Sigmoid colon (tissue), 7 donors: Measurements from ENCODE around the gene FAM3A. TPM values are rescaled to one million over a fixed set of nuclear protein-coding genes. Genes with fewer than 3 reads are reported as not detected.

Experiments
- DNase-seq: peaks from one replicate; pipeline ENCODE4 v3.0.0-alpha.2; 2019
- H3K27ac ChIP-seq, 4 donors: fragments of 200-600 bp; sonication (generic); one replicate each; pipeline ENCODE4 v1.5.1; 2016 to 2019; ENCODE audit warnings: mild to moderate bottlenecking in 1 of 4
- H3K27me3 ChIP-seq, 3 donors: fragments of 200-600 bp; sonication (generic); one replicate each; pipeline ENCODE4 v1.5.1; 2019; ENCODE audit warnings: mild to moderate bottlenecking in 1 of 3
- H3K36me3 ChIP-seq, 4 donors: fragments of 200-600 bp; sonication (generic); one replicate each; pipeline ENCODE4 v1.5.1; 2016 to 2019
- H3K4me1 ChIP-seq, 4 donors: fragments of 200-600 bp; sonication (generic); one replicate each; pipeline ENCODE4 v1.5.1; 2017 to 2019
- H3K4me3 ChIP-seq, 4 donors: fragments of 200-600 bp; sonication (generic); one replicate each; pipeline ENCODE4 v1.5.1; 2017 to 2019; ENCODE audit warnings: mild to moderate bottlenecking in 2 of 4, moderate library complexity in 1 of 4
- H3K9me3 ChIP-seq, 4 donors: fragments of 200-600 bp in 3 of 4; sonication (generic) in 3 of 4; one replicate each; pipeline versions ENCODE4 v1.5.1 to v1.6.1; 2013 to 2019
- EP300 ChIP-seq, 4 donors: sonication (generic); formaldehyde crosslinking; IDR thresholded peaks; one replicate each; pipeline ENCODE4 v1.6.1; 2017; ENCODE audit warnings: antibody characterized with exemption in 4 of 4
- POLR2A ChIP-seq, 2 donors: fragments of 450-650 bp; IDR thresholded peaks; one replicate each; pipeline ENCODE4 v1.6.1; 2016; ENCODE audit warnings: antibody characterized with exemption in 2 of 2, mild to moderate bottlenecking in 2 of 2, moderate library complexity in 2 of 2
- POLR2AphosphoS5 ChIP-seq, 4 donors: sonication (generic); formaldehyde crosslinking; IDR thresholded peaks; one replicate each; pipeline ENCODE4 v1.6.1; 2017; ENCODE audit warnings: antibody characterized with exemption in 4 of 4
- WGBS, 2 donors: extraction: QIAGEN DNeasy Blood & Tissue Kit; methylation state at CpG; one replicate each; pipeline ENCODE4 v1.1.7; 2013; 5-methylcytosine and 5-hydroxymethylcytosine counted together
- intact Hi-C: fragments of 100-400 bp; cut with DNase I; formaldehyde crosslinking; loops from one replicate; pipeline ENCODE4 v1.15.1; 2023
- polyA plus RNA-seq, 3 donors: library from polyadenylated mRNA; stranded (reverse); fragments of 200-250 nt; gene quantifications; one replicate each; pipeline ENCODE4 v1.2.3, GENCODE V29; 2013
- total RNA-seq, 4 donors: library from RNA; depleted of rRNA; stranded (reverse); fragments of >200 nt; gene quantifications; one replicate each; pipeline ENCODE4 v1.1.0, GENCODE V29; 2016
- TF ChIP-seq, protein P1 (sequence below), 4 experiments: fragments of 450-650 bp in 3 of 4; fragments of 200-600 bp in 1 of 4; IDR thresholded peaks; one replicate each; pipeline ENCODE4 v1.5.1; 2016 to 2019; ENCODE audit warnings: antibody characterized with exemption in 4 of 4, mild to moderate bottlenecking in 3 of 4, moderate library complexity in 2 of 4
- donor health status: healthy with polysubstance abuse.
- donor health status: Bipolar disorder and iron deficiency.
- donor health status: healthy.

FAM3A gene
- total and polyA plus RNA-seq, 7 donors = 30.7 to 64.9 (median 49.0) TPM

DNA sequence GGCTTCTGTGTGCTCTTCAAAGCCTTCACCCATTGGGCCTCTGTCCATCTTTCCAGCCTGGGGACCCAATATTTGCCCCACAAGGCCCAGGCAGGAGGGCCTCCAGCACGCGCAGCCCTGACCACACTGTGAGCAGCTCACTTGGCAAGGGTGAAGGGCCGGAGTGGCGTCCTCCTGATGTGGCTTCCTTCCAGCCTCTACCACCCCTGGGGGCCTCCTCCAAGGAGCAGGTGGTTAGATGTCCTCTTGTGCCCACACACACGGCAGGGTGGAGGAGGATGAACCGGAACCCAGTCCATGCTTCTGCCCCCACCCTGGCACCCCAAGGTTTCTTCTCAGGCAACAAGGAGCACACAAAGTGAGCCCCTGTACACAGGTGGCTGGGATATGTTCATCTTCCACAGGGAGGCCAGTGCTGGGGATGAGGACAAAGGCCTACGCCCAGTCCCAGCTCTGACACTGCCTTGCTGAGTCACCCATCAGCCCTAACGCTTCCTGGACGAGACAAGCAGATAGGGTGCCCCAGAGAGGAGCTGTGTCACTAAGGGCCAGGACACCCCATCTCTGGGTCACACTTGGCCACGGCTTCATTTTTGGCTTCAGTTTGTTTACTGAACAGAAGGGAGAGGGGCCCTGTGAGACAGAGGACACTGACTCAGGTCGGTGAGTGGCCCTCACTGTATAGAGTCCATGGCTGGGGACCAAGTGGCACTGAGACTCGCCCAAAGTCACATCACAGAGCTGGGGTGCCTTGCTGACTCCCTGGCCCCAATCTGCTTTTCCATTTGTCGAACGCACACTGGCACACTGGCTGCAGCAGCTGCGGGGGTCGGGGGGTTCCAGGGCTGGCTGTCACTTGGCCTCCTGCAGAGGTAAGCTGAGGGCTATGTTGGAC lies 31.5 kb downstream of the FAM3A start:
- intact Hi-C loops = loop anchor here (5.0 kb wide), 3 partner anchors 47 to 87 kb away; partner anchors contain the start of genes GDI1 and RPL10
- 76 to 86% methylated on average over 16 of the region's 16 CpGs for WGBS, 2 donors
- Histone ChIP-seq H3K4me3 (no peak overlapping the region), H3K9me3 (no peaks in the 10 kb centered on the region), H3K36me3 (peaks cover 0 to 12% (median 0%) of the 10 kb centered on the region in 4 donors), H3K27me3 (no peaks in the 10 kb centered on the region), H3K27ac (peak overlapping the region in 1 of 4 donors; percentile 90), H3K4me1 (peaks cover 0 to 30% (median 22%) of the 10 kb centered on the region in 4 donors)
- TF ChIP-seq EP300 (IDR thresholded peaks at IDR 0.05) (no peak), POLR2A (IDR thresholded peaks at IDR 0.05) (no peak), POLR2AphosphoS5 (IDR thresholded peaks at IDR 0.05) (no peak)
- TF ChIP-seq, protein P1, sequence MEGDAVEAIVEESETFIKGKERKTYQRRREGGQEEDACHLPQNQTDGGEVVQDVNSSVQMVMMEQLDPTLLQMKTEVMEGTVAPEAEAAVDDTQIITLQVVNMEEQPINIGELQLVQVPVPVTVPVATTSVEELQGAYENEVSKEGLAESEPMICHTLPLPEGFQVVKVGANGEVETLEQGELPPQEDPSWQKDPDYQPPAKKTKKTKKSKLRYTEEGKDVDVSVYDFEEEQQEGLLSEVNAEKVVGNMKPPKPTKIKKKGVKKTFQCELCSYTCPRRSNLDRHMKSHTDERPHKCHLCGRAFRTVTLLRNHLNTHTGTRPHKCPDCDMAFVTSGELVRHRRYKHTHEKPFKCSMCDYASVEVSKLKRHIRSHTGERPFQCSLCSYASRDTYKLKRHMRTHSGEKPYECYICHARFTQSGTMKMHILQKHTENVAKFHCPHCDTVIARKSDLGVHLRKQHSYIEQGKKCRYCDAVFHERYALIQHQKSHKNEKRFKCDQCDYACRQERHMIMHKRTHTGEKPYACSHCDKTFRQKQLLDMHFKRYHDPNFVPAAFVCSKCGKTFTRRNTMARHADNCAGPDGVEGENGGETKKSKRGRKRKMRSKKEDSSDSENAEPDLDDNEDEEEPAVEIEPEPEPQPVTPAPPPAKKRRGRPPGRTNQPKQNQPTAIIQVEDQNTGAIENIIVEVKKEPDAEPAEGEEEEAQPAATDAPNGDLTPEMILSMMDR (IDR thresholded peaks at IDR 0.05) = no peak
- DNase-seq = peak; percentile 62

DNA sequence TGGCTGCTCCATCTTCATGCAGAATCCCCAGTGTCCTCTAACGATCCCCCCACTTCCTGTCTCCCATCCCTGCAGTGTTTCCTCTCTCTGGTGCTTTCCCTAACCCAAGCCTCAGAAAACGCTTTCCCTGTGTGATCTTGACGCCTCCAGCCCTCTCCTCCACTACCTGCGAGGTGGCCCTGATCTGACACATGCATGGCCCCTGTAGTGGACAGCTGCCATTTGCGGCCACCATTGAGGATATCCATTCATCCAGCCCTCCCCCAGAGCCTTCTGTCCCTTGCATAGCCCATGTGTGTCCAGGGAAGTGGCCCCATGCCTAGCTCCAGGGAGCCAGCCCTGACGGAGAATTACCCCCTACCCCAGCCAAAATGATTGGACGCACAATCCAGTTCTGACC lies 32.7 kb downstream of the FAM3A start:
- H3K27me3 ChIP-seq = no peaks in the 10 kb centered on the region
- H3K4me3 ChIP-seq = no peak overlapping the region
- peaks cover 0 to 12% (median 0%) of the 10 kb centered on the region in 4 donors for H3K36me3 ChIP-seq
- no peaks in the 10 kb centered on the region for H3K9me3 ChIP-seq
- no peak for TF ChIP-seq POLR2A (IDR thresholded peaks at IDR 0.05)
- TF ChIP-seq, protein P1 (IDR thresholded peaks at IDR 0.05) = no peak
- H3K4me1 ChIP-seq = peaks cover 0 to 24% (median 18%) of the 10 kb centered on the region in 4 donors
- no peak overlapping the region for H3K27ac ChIP-seq
- intact Hi-C loops = no loop called here
- WGBS, 2 donors = 82 to 84% methylated on average over 7 of the region's 7 CpGs
- no peak for DNase-seq

DNA sequence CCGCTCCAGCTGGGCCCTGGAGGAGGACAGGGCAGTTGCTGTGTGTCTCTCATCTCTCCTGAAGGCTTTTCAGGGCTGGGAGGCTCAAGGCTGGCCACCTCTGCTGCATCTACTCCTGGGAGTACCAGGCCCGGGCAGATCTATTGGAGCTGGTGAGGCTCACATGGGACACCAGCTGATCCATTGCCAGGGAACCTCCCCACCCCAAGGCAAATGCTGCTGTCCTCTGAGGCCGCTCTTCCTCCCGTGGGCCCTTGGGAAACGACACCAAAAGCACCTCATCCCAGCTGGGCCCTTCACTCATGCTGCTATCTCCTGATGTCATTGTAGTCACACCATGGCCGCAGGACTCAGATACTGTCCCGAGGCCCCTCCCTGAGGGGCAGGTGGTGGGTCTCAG lies 33.2 kb downstream of the FAM3A start:
- no peak for DNase-seq
- WGBS, 2 donors = 78 to 84% methylated on average over 7 of the region's 7 CpGs
- H3K9me3 ChIP-seq = no peaks in the 10 kb centered on the region
- H3K4me3 ChIP-seq = no peak overlapping the region
- no peak overlapping the region for H3K27ac ChIP-seq
- intact Hi-C loops = no loop called here
- TF ChIP-seq POLR2A (IDR thresholded peaks at IDR 0.05) = no peak
- no peak for TF ChIP-seq EP300 (IDR thresholded peaks at IDR 0.05)
- TF ChIP-seq POLR2AphosphoS5 (IDR thresholded peaks at IDR 0.05) = no peak
- TF ChIP-seq, protein P1 (IDR thresholded peaks at IDR 0.05) = no peak
- peaks cover 0 to 12% (median 0%) of the 10 kb centered on the region in 4 donors for H3K36me3 ChIP-seq
- H3K4me1 ChIP-seq = peaks cover 0 to 29% (median 20%) of the 10 kb centered on the region in 4 donors
- no peaks in the 10 kb centered on the region for H3K27me3 ChIP-seq

DNA sequence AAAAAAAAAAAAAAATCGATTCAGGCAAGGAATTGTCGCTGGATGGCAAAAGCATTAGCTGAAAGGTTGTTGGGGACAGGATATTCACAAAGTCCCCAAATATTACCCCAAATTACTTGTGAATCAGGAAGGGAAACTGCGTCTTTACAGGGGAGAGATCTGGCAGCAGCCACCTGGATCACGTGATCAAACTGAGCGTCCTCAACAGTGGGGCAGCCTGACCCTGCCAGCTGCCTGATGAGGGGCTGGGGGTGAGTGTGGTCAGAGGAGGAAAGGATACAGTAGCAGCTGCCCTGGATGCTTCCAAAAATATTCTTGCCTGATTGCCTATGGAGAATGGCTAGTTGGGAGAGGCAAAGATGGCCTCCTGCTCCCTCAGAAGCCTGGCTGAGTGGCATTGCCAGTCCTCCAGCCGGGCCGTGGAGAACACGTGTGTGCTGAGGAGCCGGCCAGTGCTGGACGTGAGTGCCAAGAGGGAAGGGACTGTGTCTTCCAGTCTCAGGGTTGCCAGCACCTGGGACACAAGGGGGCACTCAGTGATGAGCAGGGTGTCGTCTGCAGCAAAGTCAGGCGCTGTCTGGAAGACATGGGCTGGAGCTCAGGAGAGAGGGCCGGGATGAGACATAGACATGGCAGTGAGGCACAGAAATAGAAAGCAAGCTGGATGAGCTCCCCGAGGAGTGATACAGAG lies 34.0 kb downstream of the FAM3A start:
- 85 to 86% methylated on average over 14 of the region's 14 CpGs for WGBS, 2 donors
- peaks cover 0 to 12% (median 0%) of the 10 kb centered on the region in 4 donors for H3K36me3 ChIP-seq
- TF ChIP-seq, protein P1 (IDR thresholded peaks at IDR 0.05) = no peak
- TF ChIP-seq POLR2AphosphoS5 (IDR thresholded peaks at IDR 0.05) = no peak
- no peak for TF ChIP-seq EP300 (IDR thresholded peaks at IDR 0.05)
- no peak for TF ChIP-seq POLR2A (IDR thresholded peaks at IDR 0.05)
- H3K4me1 ChIP-seq = peaks cover 0 to 26% (median 18%) of the 10 kb centered on the region in 4 donors
- no peak overlapping the region for H3K27ac ChIP-seq
- no peaks in the 10 kb centered on the region for H3K27me3 ChIP-seq
- no peak overlapping the region for H3K4me3 ChIP-seq
- no peak for DNase-seq
- intact Hi-C loops = no loop called here
- no peaks in the 10 kb centered on the region for H3K9me3 ChIP-seq
